Fibroblast of gingiva (primary cell): Measurements from ENCODE around the gene PODXL2.

Experiments
- DNase-seq: peaks from one replicate; pipeline ENCODE4 v3.0.0-alpha.2; 2011; ENCODE audit warnings: low read depth

PODXL2 gene

DNA sequence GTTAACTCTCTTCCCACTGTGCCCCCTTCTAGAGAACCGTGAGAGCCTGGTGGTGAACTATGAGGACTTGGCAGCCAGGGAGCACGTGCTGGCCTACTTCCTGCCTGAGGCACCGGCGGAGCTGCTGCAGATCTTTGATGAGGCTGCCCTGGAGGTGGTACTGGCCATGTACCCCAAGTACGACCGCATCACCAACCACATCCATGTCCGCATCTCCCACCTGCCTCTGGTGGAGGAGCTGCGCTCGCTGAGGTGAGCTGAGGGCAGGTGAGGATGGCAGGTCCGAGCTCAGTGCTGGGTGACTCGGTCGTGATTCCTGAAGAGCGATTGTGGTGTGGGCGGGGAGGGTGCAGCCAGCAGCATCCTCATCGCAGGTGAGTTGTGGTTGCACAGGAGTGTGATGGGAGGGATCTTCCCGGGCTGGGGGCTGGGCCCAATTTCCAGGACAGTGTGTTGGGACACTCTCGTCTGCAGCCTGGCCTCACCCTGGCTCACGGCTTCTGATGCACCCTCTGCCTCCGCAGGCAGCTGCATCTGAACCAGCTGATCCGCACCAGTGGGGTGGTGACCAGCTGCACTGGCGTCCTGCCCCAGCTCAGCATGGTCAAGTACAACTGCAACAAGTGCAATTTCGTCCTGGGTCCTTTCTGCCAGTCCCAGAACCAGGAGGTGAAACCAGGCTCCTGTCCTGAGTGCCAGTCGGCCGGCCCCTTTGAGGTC is 22.7 kb upstream of the PODXL2 start:
- DNase-seq, result no peak

- DNase-seq, result no peak
Observed at GRCh38 chr3:127606981-127607595, 21.9 kb upstream of the PODXL2 start.

- no peak for DNase-seq
Observed at GRCh38 chr3:127607675-127608361, 21.2 kb upstream of the PODXL2 start.

DNA sequence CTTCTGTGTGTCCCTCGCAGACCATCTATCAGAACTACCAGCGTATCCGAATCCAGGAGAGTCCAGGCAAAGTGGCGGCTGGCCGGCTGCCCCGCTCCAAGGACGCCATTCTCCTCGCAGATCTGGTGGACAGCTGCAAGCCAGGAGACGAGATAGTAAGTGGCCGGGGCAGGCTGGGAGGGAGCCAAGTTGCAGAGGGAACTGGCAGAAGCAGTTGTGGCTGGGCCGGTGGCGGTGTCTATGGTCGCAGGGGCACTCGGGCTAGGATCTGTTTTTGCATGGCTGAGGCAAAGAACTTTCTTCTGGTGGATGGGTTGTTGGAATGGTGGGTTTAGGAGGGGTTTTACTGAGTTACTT is 20.6 kb upstream of the PODXL2 start:
- no peak for DNase-seq

- no peak for DNase-seq
Observed at GRCh38 chr3:127610105-127610504, 18.9 kb upstream of the PODXL2 start.

DNA sequence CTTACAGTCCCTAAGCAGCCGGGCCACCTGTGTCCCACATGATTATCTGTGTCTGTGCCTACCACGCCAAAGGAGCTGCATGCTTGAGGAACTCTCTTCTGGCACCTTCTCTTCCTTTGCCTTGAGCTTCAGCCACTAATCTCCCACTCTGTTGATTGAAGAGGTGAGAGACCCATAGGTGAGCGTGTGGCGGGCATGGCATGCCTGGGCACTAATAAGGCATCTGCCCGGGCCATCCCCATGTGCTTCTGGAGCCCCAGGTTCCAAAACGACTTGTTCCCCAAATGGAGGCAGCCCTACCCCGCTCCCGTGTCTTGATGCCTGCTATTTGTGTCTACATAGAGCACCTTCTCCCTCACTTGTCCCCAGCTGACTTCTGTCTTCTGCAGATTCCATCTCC is 17.7 kb upstream of the PODXL2 start:
- DNase-seq, result no peak

GRCh38 chr3:127612966-127613365 is 16.0 kb upstream of the PODXL2 start:
- no peak for DNase-seq

- DNase-seq, result no peak
Observed at GRCh38 chr3:127613406-127613805, 15.6 kb upstream of the PODXL2 start.

GRCh38 chr3:127614928-127615589 is 13.9 kb upstream of the PODXL2 start:
- no peak for DNase-seq

DNA sequence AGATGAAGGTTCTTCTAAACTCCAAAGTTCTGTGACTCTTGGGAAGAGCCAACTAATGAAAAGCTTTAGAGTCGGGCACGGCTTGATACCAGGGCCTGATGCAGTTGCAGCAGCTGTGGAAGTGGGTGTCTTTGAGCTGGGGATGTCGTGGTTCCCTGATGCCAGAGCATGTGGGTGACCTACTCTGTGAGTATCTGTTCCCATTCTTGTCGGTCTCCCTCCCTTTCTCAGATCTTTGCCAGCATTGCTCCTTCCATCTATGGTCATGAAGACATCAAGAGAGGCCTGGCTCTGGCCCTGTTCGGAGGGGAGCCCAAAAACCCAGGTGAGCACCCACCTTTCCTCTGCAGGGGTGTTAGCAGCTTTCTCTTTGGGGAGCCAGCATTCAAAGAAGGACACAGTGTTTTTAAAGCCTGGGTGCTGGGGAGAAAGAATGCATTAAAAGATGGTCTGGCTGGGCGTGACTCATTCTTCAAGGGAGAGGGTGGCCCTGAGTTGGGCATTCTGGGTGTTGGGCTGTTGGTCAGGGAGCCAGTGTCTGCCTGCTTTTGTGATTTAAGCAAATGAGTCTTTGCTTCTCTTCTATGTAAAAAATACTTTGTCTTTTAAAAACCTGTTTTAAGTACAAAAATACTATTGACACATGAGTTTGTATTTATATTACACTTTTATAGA is 13.2 kb upstream of the PODXL2 start:
- DNase-seq, result no peak

DNA sequence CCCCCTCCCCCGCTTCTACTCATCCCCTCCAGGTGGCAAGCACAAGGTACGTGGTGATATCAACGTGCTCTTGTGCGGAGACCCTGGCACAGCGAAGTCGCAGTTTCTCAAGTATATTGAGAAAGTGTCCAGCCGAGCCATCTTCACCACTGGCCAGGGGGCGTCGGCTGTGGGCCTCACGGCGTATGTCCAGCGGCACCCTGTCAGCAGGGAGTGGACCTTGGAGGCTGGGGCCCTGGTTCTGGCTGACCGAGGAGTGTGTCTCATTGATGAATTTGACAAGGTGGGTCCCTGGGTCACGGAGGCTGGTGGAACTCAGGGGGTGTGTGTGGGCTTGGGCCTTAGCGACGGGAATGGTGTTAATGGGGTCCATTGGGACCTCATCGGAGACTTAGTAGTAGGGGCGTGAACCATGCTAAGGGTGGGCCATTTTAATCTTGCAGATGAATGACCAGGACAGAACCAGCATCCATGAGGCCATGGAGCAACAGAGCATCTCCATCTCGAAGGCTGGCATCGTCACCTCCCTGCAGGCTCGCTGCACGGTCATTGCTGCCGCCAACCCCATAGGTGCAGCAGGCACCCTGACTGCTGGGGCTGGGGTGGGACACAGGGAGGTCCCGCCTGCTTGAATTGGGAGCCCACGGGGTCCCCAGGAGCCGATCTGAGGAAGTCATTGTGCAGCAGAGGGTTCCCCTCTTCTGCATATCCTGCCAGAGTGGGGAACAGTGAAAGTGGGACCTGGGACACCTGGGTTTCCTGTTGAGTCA is 12.0 kb upstream of the PODXL2 start:
- DNase-seq, result no peak

DNA sequence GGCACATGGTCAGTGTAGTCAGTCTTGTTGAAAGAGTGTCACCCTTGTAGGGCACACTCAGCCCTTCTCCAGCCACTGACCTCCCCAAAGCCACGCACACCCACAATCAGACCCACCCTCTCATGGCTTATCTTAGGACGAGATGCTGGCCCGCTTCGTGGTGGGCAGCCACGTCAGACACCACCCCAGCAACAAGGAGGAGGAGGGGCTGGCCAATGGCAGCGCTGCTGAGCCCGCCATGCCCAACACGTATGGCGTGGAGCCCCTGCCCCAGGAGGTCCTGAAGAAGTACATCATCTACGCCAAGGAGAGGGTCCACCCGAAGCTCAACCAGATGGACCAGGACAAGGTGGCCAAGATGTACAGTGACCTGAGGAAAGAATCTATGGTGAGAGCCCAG is 10.1 kb upstream of the PODXL2 start:
- DNase-seq, result no peak

DNA sequence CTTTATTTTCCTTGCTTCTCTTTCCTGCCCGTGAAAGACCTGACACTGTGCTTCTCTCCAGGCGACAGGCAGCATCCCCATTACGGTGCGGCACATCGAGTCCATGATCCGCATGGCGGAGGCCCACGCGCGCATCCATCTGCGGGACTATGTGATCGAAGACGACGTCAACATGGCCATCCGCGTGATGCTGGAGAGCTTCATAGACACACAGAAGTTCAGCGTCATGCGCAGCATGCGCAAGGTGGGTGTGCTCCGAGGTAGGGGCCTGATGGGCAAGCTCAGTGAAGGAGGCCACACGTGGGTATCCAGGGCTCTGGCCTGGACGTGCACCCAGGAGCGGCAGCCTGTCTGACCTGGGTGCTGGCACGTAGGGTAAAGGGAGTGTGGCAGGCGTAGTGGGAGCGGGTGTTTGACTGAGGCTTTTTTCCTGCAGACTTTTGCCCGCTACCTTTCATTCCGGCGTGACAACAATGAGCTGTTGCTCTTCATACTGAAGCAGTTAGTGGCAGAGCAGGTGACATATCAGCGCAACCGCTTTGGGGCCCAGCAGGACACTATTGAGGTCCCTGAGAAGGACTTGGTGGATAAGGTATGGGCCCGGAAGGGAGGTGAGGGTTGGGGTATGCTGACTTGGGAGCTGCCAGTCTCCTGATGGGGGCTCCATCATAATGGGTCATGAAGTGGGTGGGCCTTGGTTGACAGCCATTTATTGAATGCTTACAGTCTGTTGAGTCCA is 8.2 kb upstream of the PODXL2 start:
- no peak for DNase-seq

DNA sequence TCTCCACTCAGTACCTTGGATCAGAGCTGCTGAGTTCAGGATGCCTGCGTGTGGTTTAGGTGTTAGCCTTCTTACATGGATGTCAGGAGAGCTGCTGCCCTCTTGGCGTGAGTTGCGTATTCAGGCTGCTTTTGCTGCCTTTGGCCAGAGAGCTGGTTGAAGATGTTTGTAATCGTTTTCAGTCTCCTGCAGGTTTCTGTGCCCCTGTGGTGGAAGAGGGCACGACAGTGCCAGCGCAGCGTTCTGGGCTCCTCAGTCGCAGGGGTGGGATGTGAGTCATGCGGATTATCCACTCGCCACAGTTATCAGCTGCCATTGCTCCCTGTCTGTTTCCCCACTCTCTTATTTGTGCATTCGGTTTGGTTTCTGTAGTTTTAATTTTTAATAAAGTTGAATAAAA is 7.0 kb upstream of the PODXL2 start:
- no peak for DNase-seq

DNA sequence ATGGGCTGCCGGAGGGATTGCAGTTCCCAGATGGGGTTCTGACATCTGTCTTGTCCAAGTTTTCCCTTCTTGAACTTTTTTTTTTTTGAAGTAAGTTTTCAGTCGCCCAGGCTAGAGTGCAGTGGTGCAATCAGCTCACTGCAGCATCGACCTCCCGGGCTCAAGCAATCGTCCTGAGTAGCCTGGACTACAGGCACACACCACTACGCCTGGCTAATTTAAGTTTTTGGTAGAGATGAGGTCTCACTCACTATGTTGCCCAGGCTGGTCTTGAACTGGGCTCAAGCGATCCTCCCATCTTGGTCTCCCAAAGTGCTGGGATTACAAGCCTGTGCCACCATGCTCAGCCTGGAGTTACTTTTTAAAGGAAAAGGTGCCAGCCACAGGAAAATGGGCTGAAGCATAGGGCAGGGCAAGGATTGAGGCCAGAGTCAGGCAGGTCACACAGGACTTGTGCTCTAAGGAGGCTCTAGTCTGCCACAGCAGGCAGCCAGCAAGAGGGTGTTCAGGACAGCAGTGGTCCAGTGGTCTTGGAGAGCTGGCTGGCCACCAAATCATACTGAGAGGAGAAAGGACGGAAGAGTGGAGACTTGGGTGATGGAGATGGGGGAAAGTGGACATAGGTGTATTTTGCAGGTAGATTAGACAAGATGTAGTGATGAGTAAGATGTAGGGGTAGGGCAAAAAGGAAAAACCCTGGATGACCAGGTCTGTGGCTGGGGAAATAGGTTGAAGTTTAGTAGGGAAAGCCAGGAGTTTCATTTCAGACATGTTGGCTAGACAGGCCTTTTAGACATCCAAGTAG is 6.0 kb upstream of the PODXL2 start:
- no peak for DNase-seq

DNA sequence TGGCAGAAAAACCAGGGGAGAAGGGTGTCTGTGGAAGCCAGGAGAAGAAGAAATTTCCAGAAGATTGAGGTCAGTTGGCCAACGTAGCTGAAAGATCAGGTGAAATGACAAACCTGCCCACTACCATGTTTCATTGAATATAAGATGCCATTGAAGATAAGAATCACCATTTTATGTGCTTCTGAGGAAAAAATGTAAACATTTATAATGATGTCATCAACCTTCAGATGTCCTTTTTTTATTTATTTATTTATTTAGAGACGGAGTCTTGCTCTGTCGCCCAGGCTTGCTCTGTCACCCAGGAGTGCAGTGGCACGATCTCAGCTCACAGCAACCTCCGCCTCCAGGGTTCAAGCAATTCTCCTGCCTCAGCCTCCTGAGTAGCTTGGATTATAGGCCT is 4.9 kb upstream of the PODXL2 start:
- DNase-seq, result no peak

DNA sequence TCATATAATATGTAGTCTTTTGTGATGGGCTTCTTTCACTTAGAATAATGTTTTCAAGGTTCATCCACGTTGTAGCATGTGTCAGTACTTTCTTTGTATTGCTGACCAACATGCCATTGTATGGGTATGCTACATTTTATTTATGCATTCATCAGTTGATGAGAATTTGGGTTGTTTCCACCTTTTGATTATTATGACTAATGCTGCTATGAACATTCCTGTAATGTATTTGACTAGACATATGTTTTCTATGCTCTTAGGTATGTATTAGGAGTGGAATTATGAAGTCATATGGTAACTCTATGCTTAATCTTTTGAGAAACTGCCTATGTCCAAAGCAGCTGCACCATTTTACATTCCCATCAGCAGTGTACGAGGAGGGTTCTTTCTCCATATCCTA is 3.2 kb upstream of the PODXL2 start:
- DNase-seq, result no peak

GRCh38 chr3:127628426-127628787 is 578 bp upstream of the PODXL2 start:
- DNase-seq, result no peak

GRCh38 chr3:127629467-127630403 is 750 bp downstream of the PODXL2 start:
- DNase-seq, result no peak
